Neutrophil (primary cell): ENCODE data around the gene FBXO4.
"Not testable (repeated sequence)": the region's sequence is repeated elsewhere in the genome, so short reads cannot be mapped to it uniquely, and the experiment has no call there.

Experiments
- H3K27ac ChIP-seq: fragments of 200-600 bp; sonication (generic); 2 replicates; pipeline ENCODE4 v1.5.1; 2016; ENCODE audit warnings: mild to moderate bottlenecking, moderate library complexity
- H3K27me3 ChIP-seq: fragments of 200-600 bp; sonication (generic); 2 replicates; pipeline ENCODE4 v1.6.0; 2016; ENCODE audit warnings: mild to moderate bottlenecking
- H3K36me3 ChIP-seq: fragments of 200-600 bp; sonication (generic); 2 replicates; pipeline ENCODE4 v1.5.1; 2017
- H3K4me1 ChIP-seq, 2 experiments: fragments of 200-600 bp in 1 of 2; sonication (generic) in 1 of 2; 1 replicate in 1 of 2; 2 replicates in 1 of 2; pipeline versions ENCODE4 v1.5.1 to v1.6.1; 2013 to 2016; ENCODE audit warnings: low read depth in 1 of 2, low read length in 1 of 2, mild to moderate bottlenecking in 1 of 2, moderate library complexity in 1 of 2; ENCODE audit not compliant: control insufficient read depth in 1 of 2, insufficient read depth in 1 of 2
- H3K4me3 ChIP-seq, 2 experiments: fragments of 200-600 bp in 1 of 2; sonication (generic) in 1 of 2; 1 replicate in 1 of 2; 2 replicates in 1 of 2; pipeline ENCODE4 v1.5.1; 2013 to 2016; ENCODE audit warnings: low read depth in 1 of 2, low read length in 1 of 2, mild to moderate bottlenecking in 1 of 2, moderate library complexity in 1 of 2
- H3K9me3 ChIP-seq: fragments of 200-600 bp; sonication (generic); 2 replicates; pipeline ENCODE4 v1.5.1; 2016
- CTCF ChIP-seq: fragments of 200-600 bp; sonication (generic); IDR thresholded peaks from 2 replicates; pipeline ENCODE4 v1.5.1; 2016; ENCODE audit warnings: antibody characterized with exemption

Gene FBXO4

DNA sequence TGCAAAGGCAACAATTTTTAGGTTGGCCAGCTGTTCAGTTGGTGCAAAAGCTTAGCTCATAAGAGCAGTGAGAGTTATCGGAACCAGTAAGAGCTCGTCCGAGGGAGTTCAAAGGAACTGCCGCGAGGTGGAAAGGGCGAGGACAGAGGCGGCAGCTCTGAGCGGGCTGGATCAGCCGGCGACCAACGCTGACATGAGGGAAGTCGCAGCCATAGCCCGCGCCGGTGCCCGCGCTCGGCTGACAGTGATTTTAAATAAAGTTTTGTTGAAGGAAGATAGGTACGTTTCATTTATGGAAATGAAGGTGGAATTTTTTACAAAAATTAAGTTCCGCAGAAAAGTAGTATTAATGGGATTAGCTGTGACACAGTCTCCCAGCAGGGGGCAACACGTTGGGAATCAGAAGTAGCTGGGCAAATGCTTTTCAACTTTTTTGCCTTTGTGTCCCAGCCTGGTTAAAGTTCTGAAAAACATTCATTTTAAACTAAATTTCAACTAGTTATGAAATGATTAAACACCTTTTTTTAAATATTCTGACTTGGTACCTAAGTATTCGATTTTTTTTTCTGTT is 43.2 kb downstream of the FBXO4 start:
- no peak for TF ChIP-seq CTCF
- no peak overlapping the region for H3K4me3 ChIP-seq

DNA sequence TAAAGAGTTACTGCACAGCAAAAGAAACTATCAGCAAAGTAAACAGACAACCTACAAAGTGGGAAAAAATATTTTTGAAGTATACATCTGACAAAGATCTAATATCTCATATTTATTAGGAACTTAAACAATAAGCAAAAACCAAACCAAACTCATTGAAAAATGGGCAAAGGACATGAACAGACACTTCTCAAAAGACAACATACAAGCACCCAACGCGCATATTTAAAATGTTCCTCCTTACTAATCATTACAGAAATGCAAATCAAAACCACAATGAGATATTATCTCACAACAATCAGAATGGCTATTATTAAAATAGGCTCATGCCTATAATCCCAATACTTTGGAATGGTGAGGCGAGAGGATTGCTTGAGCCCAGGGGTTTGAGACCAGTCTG is 48.0 kb downstream of the FBXO4 start:
- no peaks in the 10 kb centered on the region for H3K4me1 ChIP-seq
- no peak overlapping the region for H3K27ac ChIP-seq
- no peaks in the 10 kb centered on the region for H3K27me3 ChIP-seq
- TF ChIP-seq CTCF: no peak
- no peaks in the 10 kb centered on the region for H3K36me3 ChIP-seq
- no peaks in the 10 kb centered on the region for H3K9me3 ChIP-seq
- no peak overlapping the region for H3K4me3 ChIP-seq

More for the DNA sequence above, 43.2 kb downstream of the FBXO4 start:
- Histone ChIP-seq H3K27ac (no peak overlapping the region), H3K27me3 (no peaks in the 10 kb centered on the region), H3K36me3 (no peaks in the 10 kb centered on the region), H3K4me1 (no peaks in the 10 kb centered on the region), H3K9me3 (no peaks in the 10 kb centered on the region)

DNA sequence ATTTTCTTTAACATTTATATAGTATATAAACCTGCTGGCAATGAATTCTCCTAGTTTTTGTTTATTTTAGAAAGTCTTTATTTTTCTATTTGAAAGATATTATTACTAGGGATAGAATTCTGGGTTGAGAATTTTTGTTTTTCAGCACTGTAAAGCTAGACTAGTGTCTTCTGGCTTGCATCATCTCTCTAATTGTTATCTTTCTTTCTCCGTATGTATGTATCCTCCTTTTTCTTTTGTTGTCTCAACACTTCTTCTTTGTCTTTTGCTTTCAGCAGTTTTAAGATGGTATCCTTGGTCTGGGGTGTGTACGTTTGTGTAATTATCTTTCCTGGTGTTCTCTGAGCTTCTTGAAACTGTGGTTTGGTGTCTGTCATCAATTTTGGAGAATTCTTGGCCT is 48.8 kb downstream of the FBXO4 start:
- Histone ChIP-seq H3K9me3 (no peaks in the 10 kb centered on the region), H3K36me3 (no peaks in the 10 kb centered on the region), H3K4me1 (no peaks in the 10 kb centered on the region), H3K27ac (no peak overlapping the region), H3K27me3 (no peaks in the 10 kb centered on the region), H3K4me3 (no peak overlapping the region)
- no peak for TF ChIP-seq CTCF

- Histone ChIP-seq H3K4me1 (no peaks in the 10 kb centered on the region), H3K27me3 (no peaks in the 10 kb centered on the region), H3K27ac (no peak overlapping the region), H3K4me3 (no peak overlapping the region), H3K9me3 (no peaks in the 10 kb centered on the region), H3K36me3 (no peaks in the 10 kb centered on the region)
- TF ChIP-seq CTCF: no peak
Measured at GRCh38 chr5:41978676-41979075, 53.6 kb downstream of the FBXO4 start.

DNA sequence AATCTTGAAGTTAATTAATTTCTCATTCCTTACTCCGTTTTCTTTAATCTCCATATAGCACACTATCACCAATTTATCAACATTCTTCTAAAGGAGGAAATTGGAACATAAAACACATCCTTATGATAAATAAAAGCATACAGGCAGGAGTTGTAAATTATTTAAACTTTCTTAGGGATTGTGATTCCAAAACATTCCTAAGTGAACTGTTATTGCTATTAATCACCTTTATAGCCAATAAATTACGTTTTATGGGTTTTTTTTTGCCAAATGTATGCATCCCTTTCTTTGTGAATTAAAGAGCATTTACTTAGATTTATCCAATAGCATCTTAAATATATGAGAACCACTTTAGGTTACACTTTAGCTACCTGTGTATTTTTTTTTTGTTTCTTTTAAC is 55.3 kb downstream of the FBXO4 start:
- Histone ChIP-seq H3K27ac (no peak overlapping the region), H3K9me3 (no peaks in the 10 kb centered on the region), H3K27me3 (no peaks in the 10 kb centered on the region), H3K36me3 (no peaks in the 10 kb centered on the region), H3K4me1 (no peaks in the 10 kb centered on the region), H3K4me3 (no peak overlapping the region)
- TF ChIP-seq CTCF: no peak

DNA sequence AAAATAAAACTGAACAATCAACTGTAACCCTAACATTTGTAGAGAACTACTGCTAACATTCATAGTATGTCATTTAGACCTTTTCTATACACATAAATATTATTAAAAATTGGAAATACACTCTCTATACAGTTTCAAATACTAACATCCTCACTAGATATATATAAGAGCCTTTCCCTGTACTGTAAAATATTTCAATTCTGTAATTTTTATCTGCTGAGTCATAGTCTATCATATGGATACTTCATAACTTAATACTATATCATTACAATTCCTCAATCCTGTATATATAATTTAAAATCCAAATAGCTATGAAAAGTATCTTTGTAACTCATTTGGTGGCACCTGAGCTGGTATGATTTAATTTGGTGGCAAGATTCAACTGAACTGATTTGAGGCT is 55.8 kb downstream of the FBXO4 start:
- Histone ChIP-seq H3K4me3 (no peak overlapping the region), H3K36me3 (no peaks in the 10 kb centered on the region), H3K27me3 (no peaks in the 10 kb centered on the region), H3K4me1 (no peaks in the 10 kb centered on the region), H3K9me3 (no peaks in the 10 kb centered on the region), H3K27ac (no peak overlapping the region)
- TF ChIP-seq CTCF: no peak

- not testable (repeated sequence) for H3K9me3 ChIP-seq, H3K27me3 ChIP-seq, H3K4me1 ChIP-seq, H3K4me3 ChIP-seq, H3K27ac ChIP-seq, H3K36me3 ChIP-seq
Measured at GRCh38 chr5:41982858-41983257, 57.8 kb downstream of the FBXO4 start.
